DMS 273 (cell line): ENCODE measurements around the gene MAP3K2.

ENCODE experiments used
- DNase-seq: peaks from one replicate; lab custom pipeline; 2025; ENCODE audit not compliant: unreplicated experiment; lab: John Stamatoyannopoulos, UW

The MAP3K2 gene

GRCh38 chr2:127386764-127387654 is 766 bp downstream of the MAP3K2 start:
- DNase-seq: peak; percentile 96

GRCh38 chr2:127386246-127386645 is 1.5 kb downstream of the MAP3K2 start:
- DNase-seq: no peak

- no peak for DNase-seq
Observed at GRCh38 chr2:127384529-127384928, 3.2 kb downstream of the MAP3K2 start.

GRCh38 chr2:127382831-127383230 is 4.9 kb downstream of the MAP3K2 start:
- peak; percentile 40 for DNase-seq

GRCh38 chr2:127381762-127382161 is 6.0 kb downstream of the MAP3K2 start:
- no peak for DNase-seq

GRCh38 chr2:127379712-127380355 is 7.9 kb downstream of the MAP3K2 start:
- DNase-seq: no peak

GRCh38 chr2:127378720-127379119 is 9.1 kb downstream of the MAP3K2 start:
- no peak for DNase-seq

GRCh38 chr2:127377262-127377661 is 10.5 kb downstream of the MAP3K2 start:
- no peak for DNase-seq

- DNase-seq: no peak
Observed at GRCh38 chr2:127376257-127376656, 11.5 kb downstream of the MAP3K2 start.

- peak; percentile 12 for DNase-seq
Observed at GRCh38 chr2:127373362-127374083, 14.3 kb downstream of the MAP3K2 start.

- DNase-seq: no peak
Observed at GRCh38 chr2:127371037-127371436, 16.7 kb downstream of the MAP3K2 start.

GRCh38 chr2:127370010-127370409 is 17.8 kb downstream of the MAP3K2 start:
- no peak for DNase-seq

- peak; percentile 28 for DNase-seq
Observed at GRCh38 chr2:127365211-127365643, 22.5 kb downstream of the MAP3K2 start.

GRCh38 chr2:127362971-127363370 is 24.8 kb downstream of the MAP3K2 start:
- no peak for DNase-seq

- peak; percentile 11 for DNase-seq
Observed at GRCh38 chr2:127361929-127362885, 25.6 kb downstream of the MAP3K2 start.

GRCh38 chr2:127360242-127360641 is 27.5 kb downstream of the MAP3K2 start:
- DNase-seq: no peak

GRCh38 chr2:127359520-127359919 is 28.3 kb downstream of the MAP3K2 start:
- DNase-seq: peak; percentile 59

GRCh38 chr2:127358971-127359370 is 28.8 kb downstream of the MAP3K2 start:
- DNase-seq: no peak

GRCh38 chr2:127358044-127358443 is 29.7 kb downstream of the MAP3K2 start:
- no peak for DNase-seq

GRCh38 chr2:127357591-127357990 is 30.2 kb downstream of the MAP3K2 start:
- DNase-seq: no peak
